WTC11 (cell line): Measurements from ENCODE around the gene PGAP6. TPM values are rescaled to one million over a fixed set of nuclear protein-coding genes. Genes with fewer than 3 reads are reported as not detected.

Source experiments
- ATAC-seq: fragments of 200-7000 bp; cut with Tn5 transposase; 2 replicates; pipeline ENCODE4 v1.10.0; 2021; ENCODE audit warnings: mild to moderate bottlenecking, moderate library complexity
- CTCF ChIA-PET: fragments of 300-600 bp; sonication (Branson Sonifier 250); formaldehyde crosslinking; loops from one replicate; lab custom pipeline; 2021; ENCODE audit warnings: antibody characterized with exemption; lab: Charles Lee
- POLR2A ChIA-PET: fragments of 350-600 bp; sonication (Branson Sonifier 250); formaldehyde crosslinking; loops from one replicate; lab custom pipeline; 2021; ENCODE audit warnings: antibody characterized with exemption; lab: Charles Lee
- DNase-seq: peaks from one replicate; pipeline ENCODE4 v3.0.0; 2021; ENCODE audit warnings: low spot score
- H3K27ac Mint-ChIP-seq: 2 replicates; pipeline ENCODE4 v1.8.0; 2021; ENCODE audit warnings: mixed read lengths
- H3K27me3 Mint-ChIP-seq: 2 replicates; pipeline ENCODE4 v1.8.0; 2021; ENCODE audit warnings: low read depth, mild to moderate bottlenecking, moderate library complexity, mixed read lengths
- H3K36me3 Mint-ChIP-seq: 2 replicates; pipeline ENCODE4 v1.8.0; 2021; ENCODE audit warnings: mixed read lengths
- H3K4me1 Mint-ChIP-seq: 2 replicates; pipeline ENCODE4 v1.8.0; 2022; ENCODE audit warnings: mixed read lengths
- H3K4me3 Mint-ChIP-seq: 2 replicates; pipeline ENCODE4 v1.8.0; 2021; ENCODE audit warnings: mild to moderate bottlenecking, moderate library complexity, mixed read lengths
- H3K9me3 Mint-ChIP-seq: 2 replicates; pipeline ENCODE4 v1.8.0; 2021; ENCODE audit warnings: mixed read lengths
- CREM ChIP-seq: sonication (generic); formaldehyde crosslinking; IDR thresholded peaks from 2 replicates; pipeline ENCODE4 v1.8.1; 2022; ENCODE audit warnings: mild to moderate bottlenecking, missing genetic modification reagents, moderate library complexity
- IRF2 ChIP-seq: sonication (generic); formaldehyde crosslinking; IDR thresholded peaks from 2 replicates; pipeline ENCODE4 v1.8.0; 2022; ENCODE audit warnings: low read depth, missing genetic modification reagents, borderline replicate concordance
- JUN ChIP-seq: sonication (generic); formaldehyde crosslinking; IDR thresholded peaks from 2 replicates; pipeline ENCODE4 v1.8.0; 2023; ENCODE audit warnings: mild to moderate bottlenecking, missing genetic modification reagents
- NFE2L1 ChIP-seq: sonication (generic); formaldehyde crosslinking; IDR thresholded peaks from 2 replicates; pipeline ENCODE4 v1.8.1; 2023; ENCODE audit warnings: missing genetic modification reagents
- PRDM15 ChIP-seq: sonication (generic); formaldehyde crosslinking; IDR thresholded peaks from 2 replicates; pipeline ENCODE4 v1.8.0; 2022; ENCODE audit warnings: missing genetic modification reagents
- SMAD4 ChIP-seq: sonication (generic); formaldehyde crosslinking; IDR thresholded peaks from 2 replicates; pipeline ENCODE4 v1.8.0; 2022; ENCODE audit warnings: mild to moderate bottlenecking, missing genetic modification reagents
- total RNA-seq: library from RNA; stranded (reverse); gene quantifications from 3 replicates; pipeline ENCODE4 v1.2.3, GENCODE V29; 2021
- TF ChIP-seq, protein P1 (sequence below): fragments of 250-450 bp; sonication (Bioruptor Pico); IDR thresholded peaks from 2 replicates; pipeline ENCODE4 v1.9.0; 2021; ENCODE audit warnings: mild to moderate bottlenecking
- TF ChIP-seq, protein P2 (sequence below): sonication (generic); formaldehyde crosslinking; IDR thresholded peaks from 2 replicates; pipeline ENCODE4 v1.8.0; 2023; ENCODE audit warnings: missing genetic modification reagents, mild to moderate bottlenecking, borderline replicate concordance
- TF ChIP-seq, protein P3 (sequence below): sonication (generic); formaldehyde crosslinking; IDR thresholded peaks from 2 replicates; pipeline ENCODE4 v1.8.1; 2022; ENCODE audit warnings: mild to moderate bottlenecking, missing genetic modification reagents, moderate library complexity, borderline replicate concordance

Gene PGAP6
- total RNA-seq, 1 experiment from 2014 or later: 108 TPM

GRCh38 chr16:407253-407652, 25.5 kb upstream of the PGAP6 start:
- ChIA-PET CTCF (interaction anchor here (1.1 to 1.3 kb wide), 2 partner anchors 9 to 80 kb away, joined by 3 to 5 read pairs; no protein-coding TSS in a partner anchor), POLR2A (no interaction called here)
- H3K27me3 Mint-ChIP-seq: no peaks in the 10 kb centered on the region

More at GRCh38 chr16:407253-407652, 25.5 kb upstream of the PGAP6 start:
- peaks cover 6% of the 10 kb centered on the region; the same call in 1 of the 2 replicates for H3K36me3 Mint-ChIP-seq
- no peak overlapping the region for H3K27ac Mint-ChIP-seq
- DNase-seq (no peak), ATAC-seq (peak; percentile 38)
- no peak overlapping the region for H3K4me3 Mint-ChIP-seq
- no peaks in the 10 kb centered on the region for H3K9me3 Mint-ChIP-seq
- H3K4me1 Mint-ChIP-seq: no peaks in the 10 kb centered on the region
- TF ChIP-seq SMAD4 (no peak), JUN (CRISPR knock-in tag) (no peak), CREM (CRISPR knock-in tag) (no peak), PRDM15 (no peak), NFE2L1 (no peak), IRF2 (CRISPR knock-in tag) (no peak)
- TF ChIP-seq, protein P1, sequence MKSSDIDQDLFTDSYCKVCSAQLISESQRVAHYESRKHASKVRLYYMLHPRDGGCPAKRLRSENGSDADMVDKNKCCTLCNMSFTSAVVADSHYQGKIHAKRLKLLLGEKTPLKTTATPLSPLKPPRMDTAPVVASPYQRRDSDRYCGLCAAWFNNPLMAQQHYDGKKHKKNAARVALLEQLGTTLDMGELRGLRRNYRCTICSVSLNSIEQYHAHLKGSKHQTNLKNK: no peak
- TF ChIP-seq, protein P2, sequence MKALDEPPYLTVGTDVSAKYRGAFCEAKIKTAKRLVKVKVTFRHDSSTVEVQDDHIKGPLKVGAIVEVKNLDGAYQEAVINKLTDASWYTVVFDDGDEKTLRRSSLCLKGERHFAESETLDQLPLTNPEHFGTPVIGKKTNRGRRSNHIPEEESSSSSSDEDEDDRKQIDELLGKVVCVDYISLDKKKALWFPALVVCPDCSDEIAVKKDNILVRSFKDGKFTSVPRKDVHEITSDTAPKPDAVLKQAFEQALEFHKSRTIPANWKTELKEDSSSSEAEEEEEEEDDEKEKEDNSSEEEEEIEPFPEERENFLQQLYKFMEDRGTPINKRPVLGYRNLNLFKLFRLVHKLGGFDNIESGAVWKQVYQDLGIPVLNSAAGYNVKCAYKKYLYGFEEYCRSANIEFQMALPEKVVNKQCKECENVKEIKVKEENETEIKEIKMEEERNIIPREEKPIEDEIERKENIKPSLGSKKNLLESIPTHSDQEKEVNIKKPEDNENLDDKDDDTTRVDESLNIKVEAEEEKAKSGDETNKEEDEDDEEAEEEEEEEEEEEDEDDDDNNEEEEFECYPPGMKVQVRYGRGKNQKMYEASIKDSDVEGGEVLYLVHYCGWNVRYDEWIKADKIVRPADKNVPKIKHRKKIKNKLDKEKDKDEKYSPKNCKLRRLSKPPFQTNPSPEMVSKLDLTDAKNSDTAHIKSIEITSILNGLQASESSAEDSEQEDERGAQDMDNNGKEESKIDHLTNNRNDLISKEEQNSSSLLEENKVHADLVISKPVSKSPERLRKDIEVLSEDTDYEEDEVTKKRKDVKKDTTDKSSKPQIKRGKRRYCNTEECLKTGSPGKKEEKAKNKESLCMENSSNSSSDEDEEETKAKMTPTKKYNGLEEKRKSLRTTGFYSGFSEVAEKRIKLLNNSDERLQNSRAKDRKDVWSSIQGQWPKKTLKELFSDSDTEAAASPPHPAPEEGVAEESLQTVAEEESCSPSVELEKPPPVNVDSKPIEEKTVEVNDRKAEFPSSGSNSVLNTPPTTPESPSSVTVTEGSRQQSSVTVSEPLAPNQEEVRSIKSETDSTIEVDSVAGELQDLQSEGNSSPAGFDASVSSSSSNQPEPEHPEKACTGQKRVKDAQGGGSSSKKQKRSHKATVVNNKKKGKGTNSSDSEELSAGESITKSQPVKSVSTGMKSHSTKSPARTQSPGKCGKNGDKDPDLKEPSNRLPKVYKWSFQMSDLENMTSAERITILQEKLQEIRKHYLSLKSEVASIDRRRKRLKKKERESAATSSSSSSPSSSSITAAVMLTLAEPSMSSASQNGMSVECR (CRISPR knock-in tag): no peak
- TF ChIP-seq, protein P3, sequence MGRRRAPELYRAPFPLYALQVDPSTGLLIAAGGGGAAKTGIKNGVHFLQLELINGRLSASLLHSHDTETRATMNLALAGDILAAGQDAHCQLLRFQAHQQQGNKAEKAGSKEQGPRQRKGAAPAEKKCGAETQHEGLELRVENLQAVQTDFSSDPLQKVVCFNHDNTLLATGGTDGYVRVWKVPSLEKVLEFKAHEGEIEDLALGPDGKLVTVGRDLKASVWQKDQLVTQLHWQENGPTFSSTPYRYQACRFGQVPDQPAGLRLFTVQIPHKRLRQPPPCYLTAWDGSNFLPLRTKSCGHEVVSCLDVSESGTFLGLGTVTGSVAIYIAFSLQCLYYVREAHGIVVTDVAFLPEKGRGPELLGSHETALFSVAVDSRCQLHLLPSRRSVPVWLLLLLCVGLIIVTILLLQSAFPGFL: no peak
